ENCODE measurements around the gene CSNK2A2.

DNA sequence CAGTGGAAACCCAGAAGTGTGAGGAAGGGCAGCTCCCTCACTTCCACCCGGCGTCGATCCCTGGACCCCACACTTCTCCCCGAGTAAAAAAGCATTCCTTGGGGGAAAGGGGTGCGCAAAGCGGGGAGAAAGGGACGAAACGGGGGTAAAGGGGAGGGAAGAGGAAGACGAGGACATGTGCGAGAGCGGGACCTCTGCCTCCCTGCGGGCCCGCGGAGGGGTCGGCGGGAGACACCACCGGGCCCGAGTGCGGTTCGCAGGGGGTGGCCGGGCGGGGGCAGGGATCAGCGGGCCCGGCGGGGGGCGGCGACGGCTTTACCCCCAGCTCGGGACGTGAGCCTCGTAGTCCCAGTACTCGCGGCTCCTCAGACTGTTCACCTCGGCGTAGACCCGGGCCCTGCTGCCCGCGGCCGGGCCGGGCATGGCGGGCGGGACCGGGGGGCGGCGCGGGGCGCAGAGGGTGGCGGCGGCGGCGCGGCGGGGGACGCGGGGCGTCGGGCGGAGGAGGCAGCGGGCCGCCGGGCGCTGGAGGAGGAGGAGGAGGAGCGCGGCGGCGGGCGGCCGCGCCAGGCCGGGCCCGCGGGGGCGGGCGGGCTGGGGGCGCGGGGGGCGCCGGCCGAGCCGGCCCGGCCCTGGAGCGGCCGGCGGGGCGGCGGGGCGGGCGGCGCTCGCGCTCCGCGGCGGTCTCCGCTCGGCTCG is 443 bp downstream of the CSNK2A2 start:
- TF ChIP-seq, protein P1, sequence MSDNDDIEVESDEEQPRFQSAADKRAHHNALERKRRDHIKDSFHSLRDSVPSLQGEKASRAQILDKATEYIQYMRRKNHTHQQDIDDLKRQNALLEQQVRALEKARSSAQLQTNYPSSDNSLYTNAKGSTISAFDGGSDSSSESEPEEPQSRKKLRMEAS (IDR thresholded peaks at IDR 0.05; ENCODE audit: insufficient read depth, insufficient read length), result no peak
- TF ChIP-seq, protein P2, sequence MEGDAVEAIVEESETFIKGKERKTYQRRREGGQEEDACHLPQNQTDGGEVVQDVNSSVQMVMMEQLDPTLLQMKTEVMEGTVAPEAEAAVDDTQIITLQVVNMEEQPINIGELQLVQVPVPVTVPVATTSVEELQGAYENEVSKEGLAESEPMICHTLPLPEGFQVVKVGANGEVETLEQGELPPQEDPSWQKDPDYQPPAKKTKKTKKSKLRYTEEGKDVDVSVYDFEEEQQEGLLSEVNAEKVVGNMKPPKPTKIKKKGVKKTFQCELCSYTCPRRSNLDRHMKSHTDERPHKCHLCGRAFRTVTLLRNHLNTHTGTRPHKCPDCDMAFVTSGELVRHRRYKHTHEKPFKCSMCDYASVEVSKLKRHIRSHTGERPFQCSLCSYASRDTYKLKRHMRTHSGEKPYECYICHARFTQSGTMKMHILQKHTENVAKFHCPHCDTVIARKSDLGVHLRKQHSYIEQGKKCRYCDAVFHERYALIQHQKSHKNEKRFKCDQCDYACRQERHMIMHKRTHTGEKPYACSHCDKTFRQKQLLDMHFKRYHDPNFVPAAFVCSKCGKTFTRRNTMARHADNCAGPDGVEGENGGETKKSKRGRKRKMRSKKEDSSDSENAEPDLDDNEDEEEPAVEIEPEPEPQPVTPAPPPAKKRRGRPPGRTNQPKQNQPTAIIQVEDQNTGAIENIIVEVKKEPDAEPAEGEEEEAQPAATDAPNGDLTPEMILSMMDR (IDR thresholded peaks at IDR 0.05; ENCODE audit: extremely low read depth in 1 of 2, insufficient read depth in 1 of 2, low read depth in 1 of 2, low read length in 2 of 2), result no peak
- TF ChIP-seq POLR2AphosphoS5 (IDR thresholded peaks at IDR 0.05; ENCODE audit: insufficient read depth, low read depth, low read length) (no peak), POLR2A (IDR thresholded peaks at IDR 0.05; ENCODE audit: low read depth, low read length) (no peak), MYC (IDR thresholded peaks at IDR 0.05; ENCODE audit: low read depth, low read length) (no peak), FOS (IDR thresholded peaks at IDR 0.05; ENCODE audit: borderline replicate concordance, insufficient read depth, low read length) (no peak), EZH2 (IDR thresholded peaks at IDR 0.05; ENCODE audit: borderline replicate concordance, low read depth, low read length, severe bottlenecking) (no peak)

Data from endothelial cell of umbilical vein (primary cell).